Fibroblast of skin of left biceps (primary cell): Measurements from ENCODE around the gene ANKS1B.
"Not testable (repeated sequence)": the region's sequence is repeated elsewhere in the genome, so short reads cannot be mapped to it uniquely, and the experiment has no call there.

Source experiments
- DNase-seq, 2 experiments: peaks; one replicate each; pipeline ENCODE4 v3.0.0-alpha.2; 2013; ENCODE audit warnings: low read depth in 2 of 2

The ANKS1B gene

DNA sequence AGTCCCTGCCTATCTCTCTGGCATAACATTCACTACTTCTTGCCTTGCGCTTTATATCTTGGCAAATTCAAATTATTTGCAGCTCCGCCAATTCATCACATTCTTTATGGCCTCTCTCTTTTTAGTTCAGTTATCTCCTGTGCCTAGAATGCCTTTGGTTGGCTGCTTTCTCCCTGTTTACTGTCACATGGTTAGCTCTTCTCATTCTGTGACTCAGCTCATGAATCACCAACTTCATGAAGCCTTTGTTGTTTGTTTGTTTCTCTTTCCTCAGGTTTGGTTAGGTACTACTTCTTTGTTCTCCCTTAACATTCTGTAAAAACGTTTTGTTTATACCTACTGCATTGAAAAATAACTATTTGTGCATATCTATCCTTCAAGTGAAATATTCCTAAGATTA, 713.7 kb downstream of the ANKS1B start:
- DNase-seq, result no peak

DNA sequence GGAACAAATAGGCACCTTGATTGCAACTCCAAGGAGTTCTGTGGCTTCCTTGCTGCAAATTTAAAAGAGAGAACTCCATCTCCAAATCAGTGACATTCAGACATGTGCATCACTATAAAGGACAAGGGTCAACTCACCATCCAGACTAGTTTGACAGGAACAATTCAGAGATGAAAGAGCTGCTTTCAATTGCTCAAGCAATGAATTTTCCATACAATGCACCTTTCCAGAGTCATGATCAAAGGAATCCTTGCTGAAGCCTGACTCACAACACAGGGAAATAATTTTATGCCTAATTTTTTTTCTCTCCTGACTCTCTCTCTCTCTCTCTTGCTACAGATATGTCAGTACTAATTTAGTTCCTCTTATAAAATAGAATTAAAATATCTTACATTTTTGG, 717.7 kb downstream of the ANKS1B start:
- no peak for DNase-seq

- no peak for DNase-seq
Measured at GRCh38 chr12:99265648-99266047, 719.1 kb downstream of the ANKS1B start.

DNA sequence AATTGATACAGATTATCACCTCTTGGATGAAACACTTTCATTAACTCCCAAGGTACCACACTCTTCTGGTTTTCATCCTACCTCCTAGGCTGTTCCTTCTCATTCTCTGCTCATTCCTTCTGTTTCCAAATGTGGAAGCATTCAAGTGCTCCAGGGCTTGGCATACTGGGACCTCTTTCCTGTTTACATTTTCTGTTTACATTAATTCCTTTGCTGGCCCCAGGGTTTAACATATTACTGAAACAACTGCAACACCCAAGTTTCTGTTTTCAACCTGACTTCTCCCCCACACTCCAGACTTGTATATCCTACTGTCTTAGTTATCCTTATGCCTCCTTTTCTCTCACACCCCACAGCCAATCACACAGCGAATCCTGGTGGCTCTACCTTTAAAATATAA, 723.5 kb downstream of the ANKS1B start:
- no peak for DNase-seq

GRCh38 chr12:99260456-99260996, 724.2 kb downstream of the ANKS1B start:
- DNase-seq, result no peak

DNA sequence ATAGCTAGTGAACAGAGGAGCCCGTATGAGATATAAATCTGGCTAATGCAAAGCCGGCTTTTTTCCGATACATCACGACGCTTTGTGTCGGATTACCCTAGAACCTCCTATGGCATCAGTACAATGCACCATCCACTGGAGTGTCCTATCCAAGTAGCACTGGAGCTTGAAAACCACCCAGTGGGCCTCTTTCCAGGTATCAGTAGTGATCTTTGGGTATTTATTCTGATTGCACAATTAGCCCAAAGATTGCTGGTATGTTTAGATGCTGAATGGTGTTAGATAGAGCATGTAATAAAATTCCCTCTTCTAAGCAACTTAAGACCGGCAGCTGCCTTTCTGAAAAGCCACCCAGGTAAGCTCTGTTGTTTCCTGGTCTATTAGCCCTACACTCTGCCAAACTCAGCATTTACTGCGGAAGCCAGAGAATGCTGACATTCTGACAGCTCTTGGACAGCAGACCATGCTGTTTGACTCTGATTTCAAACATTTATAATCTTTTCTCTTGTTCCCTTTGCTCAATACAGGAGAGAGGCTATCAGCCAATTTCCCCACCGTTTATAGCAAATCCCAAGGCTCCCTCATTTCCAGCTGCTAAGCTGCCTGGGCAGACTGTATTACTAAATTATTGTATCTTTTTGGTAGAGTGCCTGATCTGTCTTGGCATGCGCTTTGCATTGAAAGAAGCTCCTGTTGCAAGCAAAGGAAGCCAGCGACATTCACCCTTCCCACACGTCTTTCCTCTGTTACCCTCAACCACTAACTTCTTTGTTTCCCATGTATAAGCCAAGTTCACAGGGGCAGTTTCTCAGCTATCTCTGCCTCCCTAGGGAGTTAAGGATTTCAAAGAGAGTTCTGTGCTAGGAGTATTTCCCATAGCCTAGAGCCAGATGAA, 725.4 kb downstream of the ANKS1B start:
- no peak for DNase-seq

GRCh38 chr12:99257672-99258071, 727.1 kb downstream of the ANKS1B start:
- no peak for DNase-seq

GRCh38 chr12:99253068-99253467, 731.7 kb downstream of the ANKS1B start:
- no peak for DNase-seq

- DNase-seq, result no peak
Measured at GRCh38 chr12:99250091-99250490, 734.6 kb downstream of the ANKS1B start.

GRCh38 chr12:99249543-99249942, 735.2 kb downstream of the ANKS1B start:
- DNase-seq, result no peak

- DNase-seq, result not testable (repeated sequence)
Measured at GRCh38 chr12:99237907-99238538, 746.7 kb downstream of the ANKS1B start.

GRCh38 chr12:99235381-99235780, 749.4 kb downstream of the ANKS1B start:
- no peak for DNase-seq

- DNase-seq, result no peak
Measured at GRCh38 chr12:99234702-99235101, 750.0 kb downstream of the ANKS1B start.

DNA sequence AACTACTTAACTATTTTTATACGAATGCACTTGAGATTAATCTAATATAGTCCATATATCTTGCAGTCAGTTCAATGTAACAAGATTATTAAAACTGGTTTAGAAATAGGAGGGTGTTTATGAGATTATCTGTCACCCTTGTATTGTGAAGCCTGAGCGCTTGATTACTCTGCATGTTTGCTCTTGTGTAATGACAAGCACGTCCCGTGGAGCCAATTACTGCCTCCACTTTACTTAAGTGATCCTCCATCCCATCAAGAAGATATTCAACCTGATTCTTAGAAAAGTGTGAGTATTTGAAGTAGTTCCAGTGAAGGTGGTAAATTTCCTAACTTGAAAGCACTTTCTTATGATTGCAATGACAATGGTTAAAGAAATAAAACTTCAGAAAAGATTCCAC, 752.4 kb downstream of the ANKS1B start:
- DNase-seq, result no peak

- no peak for DNase-seq
Measured at GRCh38 chr12:99231031-99231430, 753.7 kb downstream of the ANKS1B start.

DNA sequence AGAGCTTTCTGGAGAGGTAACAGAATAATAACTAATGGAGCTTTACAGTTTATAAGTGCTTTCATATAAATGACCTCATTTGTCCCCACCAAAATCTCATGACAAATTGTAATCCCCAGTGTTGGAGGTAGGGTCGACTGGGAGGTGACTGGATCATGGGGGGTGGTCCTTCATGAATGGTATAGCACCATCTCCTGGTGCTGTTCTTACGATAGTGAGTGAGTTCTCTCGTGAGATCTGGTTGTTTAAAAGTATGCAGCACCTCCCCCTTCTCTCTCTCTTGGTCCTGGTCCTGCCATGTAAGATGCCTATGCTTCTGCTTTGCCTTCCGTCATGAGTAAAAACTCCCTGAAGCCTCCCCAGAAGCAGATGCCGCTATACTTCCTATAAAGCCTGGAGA, 760.5 kb downstream of the ANKS1B start:
- no peak for DNase-seq

- DNase-seq, result no peak
Measured at GRCh38 chr12:99223579-99223978, 761.2 kb downstream of the ANKS1B start.

DNA sequence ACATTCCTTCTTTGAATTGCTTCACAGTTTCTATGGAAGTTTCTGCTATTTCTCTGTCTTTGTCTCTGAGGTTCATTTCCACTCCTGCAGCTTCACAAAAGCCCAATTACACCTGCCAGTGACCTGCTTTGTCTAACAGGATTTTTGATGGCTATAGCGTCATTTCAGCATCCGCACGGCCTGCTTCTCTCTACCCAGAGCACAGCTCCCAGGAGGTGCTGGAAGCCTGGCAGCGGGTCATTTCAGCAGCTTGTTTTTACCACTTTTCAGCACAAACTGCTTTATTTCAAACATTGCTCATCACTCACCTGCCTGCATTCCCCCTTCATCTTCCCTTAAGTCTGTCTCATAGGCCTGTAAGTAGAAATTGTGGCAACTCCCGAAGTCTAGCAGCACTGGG, 771.7 kb downstream of the ANKS1B start:
- DNase-seq, result no peak

DNA sequence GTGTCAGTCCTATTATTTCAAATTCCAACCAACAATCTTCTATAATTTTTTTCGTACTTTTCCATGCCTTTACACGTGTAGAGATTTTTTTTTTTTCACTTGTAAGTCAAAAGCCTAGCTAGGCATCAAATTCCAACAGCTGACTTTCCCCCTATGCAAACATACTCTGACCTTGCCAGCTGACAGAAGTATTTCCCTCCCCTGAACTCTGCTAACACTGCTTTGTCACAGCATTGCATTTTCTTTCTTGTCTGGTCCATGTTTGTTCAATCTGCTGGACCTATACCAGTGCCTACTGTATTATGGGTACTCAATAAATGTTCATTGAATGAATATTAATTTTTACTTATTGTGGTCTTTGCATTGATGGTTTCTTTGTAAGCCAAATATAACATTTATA, 772.5 kb downstream of the ANKS1B start:
- DNase-seq, result no peak

DNA sequence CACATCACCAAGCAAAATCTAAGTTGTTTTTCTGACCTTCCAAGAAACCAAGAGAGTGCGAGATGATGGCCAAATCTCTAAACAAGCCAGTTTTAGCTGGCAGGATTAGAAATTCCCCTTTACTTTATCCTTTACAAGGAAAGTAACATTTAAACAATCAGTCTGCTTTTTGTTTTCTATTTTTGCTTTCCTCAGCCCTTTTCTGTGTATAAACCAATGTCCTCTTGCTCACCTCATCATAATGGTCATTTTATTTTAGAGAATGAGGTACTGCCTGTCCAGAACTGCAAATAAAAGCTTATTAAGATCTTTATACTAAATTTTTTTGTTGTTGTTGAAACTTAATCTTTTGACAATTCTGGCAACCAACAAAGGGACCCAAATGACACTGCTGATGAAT, 779.6 kb downstream of the ANKS1B start:
- DNase-seq, result no peak

DNA sequence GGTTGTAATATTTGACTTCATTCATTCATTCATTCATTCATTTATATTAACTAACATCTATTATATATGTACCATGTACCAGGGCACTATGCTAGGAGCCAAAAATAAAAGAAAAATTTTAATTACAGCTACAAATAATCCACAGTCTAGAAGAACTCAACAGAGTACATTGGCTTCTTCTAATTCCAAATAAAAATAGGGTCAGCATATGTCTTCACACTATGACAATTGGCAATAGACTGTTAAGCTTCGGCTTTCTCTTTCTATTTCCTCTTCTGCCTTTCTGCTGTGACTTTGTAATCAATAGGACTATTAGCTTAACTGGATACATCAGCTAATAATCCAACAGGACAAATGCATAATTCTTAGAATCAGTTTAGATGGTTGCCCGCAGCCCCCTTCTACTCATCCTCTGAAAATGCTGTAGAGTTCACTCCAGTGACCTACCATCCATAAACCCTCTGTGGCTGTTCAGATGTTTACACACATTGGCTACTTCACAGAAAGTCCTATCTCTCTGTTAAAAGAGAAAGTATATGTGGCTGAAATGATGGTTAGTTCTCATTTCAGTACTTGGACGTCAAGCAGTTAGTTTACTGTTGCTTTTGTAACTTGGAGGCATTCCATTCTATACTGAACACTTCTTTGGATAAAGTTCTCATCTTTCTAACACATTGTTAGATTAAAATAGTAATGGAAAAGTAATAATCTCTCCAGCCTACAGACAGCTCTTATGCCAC, 782.7 kb downstream of the ANKS1B start:
- no peak for DNase-seq

DNA sequence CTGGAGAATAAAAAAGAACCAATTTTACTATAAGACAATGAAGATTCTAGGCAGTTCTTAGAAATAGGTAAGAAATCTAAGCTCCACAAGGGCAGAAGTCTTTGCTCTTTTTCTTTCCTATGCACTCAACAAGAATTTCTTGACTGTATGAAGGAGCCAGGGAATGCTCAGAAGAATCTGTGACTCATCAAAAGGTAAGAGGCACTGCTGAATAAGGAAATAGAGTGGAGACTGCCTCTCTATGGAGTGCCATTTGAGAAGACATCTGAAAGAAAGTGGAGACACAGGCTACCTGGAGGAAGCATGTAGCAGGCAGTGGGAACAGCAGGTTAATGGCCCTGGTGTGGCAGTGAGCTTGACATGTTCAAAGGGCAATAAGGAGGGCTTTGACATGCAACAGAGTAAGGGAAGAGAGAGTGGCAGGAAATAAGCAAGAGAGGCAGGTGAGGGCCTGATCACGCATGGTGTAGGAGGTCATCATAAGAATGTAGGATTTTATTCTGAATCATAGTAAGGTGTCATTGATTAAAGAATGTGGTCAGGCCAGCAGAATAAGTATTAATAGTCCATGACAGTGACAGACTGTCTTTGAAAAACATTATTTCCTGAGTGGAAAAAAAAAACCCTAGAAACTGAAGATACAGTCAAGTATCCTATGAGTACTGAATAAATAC, 783.9 kb downstream of the ANKS1B start:
- DNase-seq, result no peak
